AG10803 (cell line): ENCODE results near the gene ARSD.

Source experiments
- DNase-seq: peaks from one replicate; pipeline ENCODE4 v3.0.0; 2010; ENCODE audit warnings: low read depth
- H3K4me3 ChIP-seq: 2 replicates; pipeline ENCODE4 v1.5.1; 2011; ENCODE audit warnings: mild to moderate bottlenecking, low read length, control low read depth
- CTCF ChIP-seq: conservative IDR thresholded peaks from 2 replicates; pipeline ENCODE4 v1.5.1; 2011; ENCODE audit warnings: mild to moderate bottlenecking, low read length, control low read depth, inconsistent platforms

ARSD gene

GRCh38 chrX:2857566-2857965, 71.6 kb downstream of the ARSD start:
- H3K4me3 ChIP-seq = no peak overlapping the region
- no peak for DNase-seq
- no peak for TF ChIP-seq CTCF

- H3K4me3 ChIP-seq = no peak overlapping the region
- DNase-seq = no peak
- no peak for TF ChIP-seq CTCF
Measured at GRCh38 chrX:2855761-2856160, 73.4 kb downstream of the ARSD start.

- DNase-seq = no peak
- no peak for TF ChIP-seq CTCF
- no peak overlapping the region for H3K4me3 ChIP-seq
Measured at GRCh38 chrX:2854918-2855317, 74.2 kb downstream of the ARSD start.
